Neutrophil (primary cell): ENCODE measurements around the gene IL1R2.
A peak's percentile ranks its signal among the peaks of the same experiment; 100 is the strongest.

Experiments
- H3K27ac ChIP-seq: fragments of 200-600 bp; sonication (generic); 2 replicates; pipeline ENCODE4 v1.5.1; 2016; ENCODE audit warnings: mild to moderate bottlenecking, moderate library complexity
- H3K27me3 ChIP-seq: fragments of 200-600 bp; sonication (generic); 2 replicates; pipeline ENCODE4 v1.6.0; 2016; ENCODE audit warnings: mild to moderate bottlenecking
- H3K36me3 ChIP-seq: fragments of 200-600 bp; sonication (generic); 2 replicates; pipeline ENCODE4 v1.5.1; 2017
- H3K4me1 ChIP-seq, 2 experiments: fragments of 200-600 bp in 1 of 2; sonication (generic) in 1 of 2; 1 replicate in 1 of 2; 2 replicates in 1 of 2; pipeline versions ENCODE4 v1.5.1 to v1.6.1; 2013 to 2016; ENCODE audit warnings: low read depth in 1 of 2, low read length in 1 of 2, mild to moderate bottlenecking in 1 of 2, moderate library complexity in 1 of 2; ENCODE audit not compliant: control insufficient read depth in 1 of 2, insufficient read depth in 1 of 2
- H3K4me3 ChIP-seq, 2 experiments: fragments of 200-600 bp in 1 of 2; sonication (generic) in 1 of 2; 1 replicate in 1 of 2; 2 replicates in 1 of 2; pipeline ENCODE4 v1.5.1; 2013 to 2016; ENCODE audit warnings: low read depth in 1 of 2, low read length in 1 of 2, mild to moderate bottlenecking in 1 of 2, moderate library complexity in 1 of 2
- H3K9me3 ChIP-seq: fragments of 200-600 bp; sonication (generic); 2 replicates; pipeline ENCODE4 v1.5.1; 2016
- TF ChIP-seq, protein P1 (sequence below): fragments of 200-600 bp; sonication (generic); IDR thresholded peaks from 2 replicates; pipeline ENCODE4 v1.5.1; 2016; ENCODE audit warnings: antibody characterized with exemption

The IL1R2 gene

GRCh38 chr2:101985793-101986164 is 6.0 kb upstream of the IL1R2 start:
- no peak overlapping the region for H3K4me3 ChIP-seq
- peaks cover 8% of the 10 kb centered on the region for H3K36me3 ChIP-seq
- H3K9me3 ChIP-seq, result no peaks in the 10 kb centered on the region
- H3K27me3 ChIP-seq, result no peaks in the 10 kb centered on the region
- TF ChIP-seq, protein P1, sequence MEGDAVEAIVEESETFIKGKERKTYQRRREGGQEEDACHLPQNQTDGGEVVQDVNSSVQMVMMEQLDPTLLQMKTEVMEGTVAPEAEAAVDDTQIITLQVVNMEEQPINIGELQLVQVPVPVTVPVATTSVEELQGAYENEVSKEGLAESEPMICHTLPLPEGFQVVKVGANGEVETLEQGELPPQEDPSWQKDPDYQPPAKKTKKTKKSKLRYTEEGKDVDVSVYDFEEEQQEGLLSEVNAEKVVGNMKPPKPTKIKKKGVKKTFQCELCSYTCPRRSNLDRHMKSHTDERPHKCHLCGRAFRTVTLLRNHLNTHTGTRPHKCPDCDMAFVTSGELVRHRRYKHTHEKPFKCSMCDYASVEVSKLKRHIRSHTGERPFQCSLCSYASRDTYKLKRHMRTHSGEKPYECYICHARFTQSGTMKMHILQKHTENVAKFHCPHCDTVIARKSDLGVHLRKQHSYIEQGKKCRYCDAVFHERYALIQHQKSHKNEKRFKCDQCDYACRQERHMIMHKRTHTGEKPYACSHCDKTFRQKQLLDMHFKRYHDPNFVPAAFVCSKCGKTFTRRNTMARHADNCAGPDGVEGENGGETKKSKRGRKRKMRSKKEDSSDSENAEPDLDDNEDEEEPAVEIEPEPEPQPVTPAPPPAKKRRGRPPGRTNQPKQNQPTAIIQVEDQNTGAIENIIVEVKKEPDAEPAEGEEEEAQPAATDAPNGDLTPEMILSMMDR, result no peak
- peaks cover 24% of the 10 kb centered on the region in 2 experiments for H3K4me1 ChIP-seq
- H3K27ac ChIP-seq, result no peak overlapping the region

GRCh38 chr2:101986376-101986775 is 5.4 kb upstream of the IL1R2 start:
- Histone ChIP-seq H3K27ac (no peak overlapping the region), H3K4me3 (no peak overlapping the region), H3K4me1 (peaks cover 30% of the 10 kb centered on the region in 2 experiments), H3K27me3 (no peaks in the 10 kb centered on the region), H3K9me3 (no peaks in the 10 kb centered on the region), H3K36me3 (peaks cover 8% of the 10 kb centered on the region)
- TF ChIP-seq, protein P1, result no peak

GRCh38 chr2:101986804-101987740 is 4.7 kb upstream of the IL1R2 start:
- Histone ChIP-seq H3K9me3 (no peaks in the 10 kb centered on the region), H3K4me1 (peaks cover 33 to 37% of the 10 kb centered on the region in 2 experiments), H3K36me3 (peaks cover 8% of the 10 kb centered on the region), H3K27ac (no peak overlapping the region), H3K27me3 (no peaks in the 10 kb centered on the region), H3K4me3 (no peak overlapping the region)
- TF ChIP-seq, protein P1, result no peak

GRCh38 chr2:101987832-101988231 is 3.9 kb upstream of the IL1R2 start:
- Histone ChIP-seq H3K27me3 (no peaks in the 10 kb centered on the region), H3K9me3 (no peaks in the 10 kb centered on the region), H3K4me3 (no peak overlapping the region), H3K4me1 (peaks cover 34 to 45% of the 10 kb centered on the region in 2 experiments), H3K36me3 (peaks cover 8% of the 10 kb centered on the region), H3K27ac (no peak overlapping the region)
- TF ChIP-seq, protein P1, result no peak

- Histone ChIP-seq H3K27me3 (no peaks in the 10 kb centered on the region), H3K4me1 (peaks cover 38 to 52% of the 10 kb centered on the region in 2 experiments)
- TF ChIP-seq, protein P1, result no peak
Measured at GRCh38 chr2:101988541-101988940, 3.2 kb upstream of the IL1R2 start.

More at GRCh38 chr2:101988541-101988940, 3.2 kb upstream of the IL1R2 start:
- Histone ChIP-seq H3K4me3 (no peak overlapping the region), H3K27ac (peak overlapping the region; percentile 23), H3K36me3 (peaks cover 8% of the 10 kb centered on the region), H3K9me3 (no peaks in the 10 kb centered on the region)
